ENCODE data around the gene PC. TPM values are rescaled to one million over a fixed set of nuclear protein-coding genes. Genes with fewer than 3 reads are reported as not detected.

The PC gene
- total RNA-seq, 2 donors from 2014 or later, result 12.2 to 81.7 TPM

GRCh38 chr11:66888282-66888681 lies 69.9 kb downstream of the PC start:
- no peaks in the 10 kb centered on the region for H3K9me3 ChIP-seq
- intact Hi-C loops (cut with DNase I), result no loop called here
- H3K4me3 ChIP-seq, result no peak overlapping the region
- ATAC-seq (no peak), DNase-seq (no peak)
- peaks cover 3% of the 10 kb centered on the region for H3K4me1 ChIP-seq
- no peak overlapping the region for H3K27ac ChIP-seq
- no peaks in the 10 kb centered on the region for H3K36me3 ChIP-seq (replicated peaks in 1 of 2; ENCODE audit: insufficient read depth in 1 of 2, low read depth in 2 of 2)
- WGBS, 2 donors, result 83% methylated on average over 10 of the region's 10 CpGs
- no peaks in the 10 kb centered on the region for H3K27me3 ChIP-seq
- no peak for TF ChIP-seq POLR2A (IDR thresholded peaks at IDR 0.05)
- TF ChIP-seq, protein P1, sequence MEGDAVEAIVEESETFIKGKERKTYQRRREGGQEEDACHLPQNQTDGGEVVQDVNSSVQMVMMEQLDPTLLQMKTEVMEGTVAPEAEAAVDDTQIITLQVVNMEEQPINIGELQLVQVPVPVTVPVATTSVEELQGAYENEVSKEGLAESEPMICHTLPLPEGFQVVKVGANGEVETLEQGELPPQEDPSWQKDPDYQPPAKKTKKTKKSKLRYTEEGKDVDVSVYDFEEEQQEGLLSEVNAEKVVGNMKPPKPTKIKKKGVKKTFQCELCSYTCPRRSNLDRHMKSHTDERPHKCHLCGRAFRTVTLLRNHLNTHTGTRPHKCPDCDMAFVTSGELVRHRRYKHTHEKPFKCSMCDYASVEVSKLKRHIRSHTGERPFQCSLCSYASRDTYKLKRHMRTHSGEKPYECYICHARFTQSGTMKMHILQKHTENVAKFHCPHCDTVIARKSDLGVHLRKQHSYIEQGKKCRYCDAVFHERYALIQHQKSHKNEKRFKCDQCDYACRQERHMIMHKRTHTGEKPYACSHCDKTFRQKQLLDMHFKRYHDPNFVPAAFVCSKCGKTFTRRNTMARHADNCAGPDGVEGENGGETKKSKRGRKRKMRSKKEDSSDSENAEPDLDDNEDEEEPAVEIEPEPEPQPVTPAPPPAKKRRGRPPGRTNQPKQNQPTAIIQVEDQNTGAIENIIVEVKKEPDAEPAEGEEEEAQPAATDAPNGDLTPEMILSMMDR (IDR thresholded peaks at IDR 0.05), result no peak

GRCh38 chr11:66887526-66887925 lies 70.7 kb downstream of the PC start:
- TF ChIP-seq, protein P1 (IDR thresholded peaks at IDR 0.05), result no peak
- no peak for TF ChIP-seq POLR2A (IDR thresholded peaks at IDR 0.05)
- DNase-seq, result no peak
- Histone ChIP-seq H3K27ac (no peak overlapping the region), H3K36me3 (replicated peaks in 1 of 2; ENCODE audit: insufficient read depth in 1 of 2, low read depth in 2 of 2) (no peaks in the 10 kb centered on the region), H3K9me3 (no peaks in the 10 kb centered on the region), H3K4me3 (no peak overlapping the region), H3K27me3 (no peaks in the 10 kb centered on the region), H3K4me1 (peaks cover 9% of the 10 kb centered on the region)
- intact Hi-C loops (cut with DNase I), result no loop called here
- no peak for ATAC-seq
- WGBS, 2 donors, result 73 to 86% methylated on average over 7 to 11 of the region's 11 CpGs

- H3K27me3 ChIP-seq, result no peaks in the 10 kb centered on the region
- DNase-seq (peak in 2 of 4 donors; percentile 32 to 41), ATAC-seq (peak; percentile 33)
- 80% methylated on average over 8 to 15 of the region's 15 CpGs for WGBS, 2 donors
- H3K36me3 ChIP-seq (replicated peaks in 1 of 2; ENCODE audit: insufficient read depth in 1 of 2, low read depth in 2 of 2), result no peaks in the 10 kb centered on the region
- TF ChIP-seq, protein P1 (IDR thresholded peaks at IDR 0.05), result no peak
- TF ChIP-seq POLR2A (IDR thresholded peaks at IDR 0.05), result no peak
- intact Hi-C loops (cut with DNase I), result no loop called here
- H3K4me3 ChIP-seq, result no peak overlapping the region
- no peak overlapping the region for H3K27ac ChIP-seq
- H3K9me3 ChIP-seq, result no peaks in the 10 kb centered on the region
- H3K4me1 ChIP-seq, result peaks cover 8% of the 10 kb centered on the region
Measured at GRCh38 chr11:66886671-66887221, 71.4 kb downstream of the PC start.

DNA sequence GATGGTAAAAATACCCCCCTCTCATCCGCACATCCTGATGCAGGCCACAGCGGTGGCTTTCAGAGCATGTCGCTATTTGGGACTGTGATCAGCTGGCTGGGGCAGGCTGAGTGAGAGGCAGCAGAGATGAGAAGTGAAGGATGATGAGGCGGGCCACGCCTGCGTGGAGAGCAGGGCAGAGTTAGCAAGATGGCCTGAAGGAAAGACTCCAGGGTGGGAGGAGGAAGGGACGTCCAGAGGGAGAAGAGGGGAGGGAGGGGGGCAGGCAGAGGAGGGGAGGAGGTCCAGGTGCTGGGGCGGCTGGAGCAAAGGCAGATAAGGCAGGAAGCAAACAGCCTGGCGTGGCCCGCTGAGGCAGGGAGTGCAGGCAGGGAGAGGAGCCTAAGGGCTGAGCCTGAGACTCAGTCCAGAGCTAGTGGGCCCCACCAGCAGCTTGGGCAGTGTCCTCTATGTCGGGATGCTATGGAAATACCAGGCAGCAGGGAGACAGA lies 72.2 kb downstream of the PC start:
- Histone ChIP-seq H3K4me1 (peaks cover 9% of the 10 kb centered on the region), H3K27me3 (no peaks in the 10 kb centered on the region), H3K27ac (no peak overlapping the region), H3K4me3 (no peak overlapping the region), H3K36me3 (replicated peaks in 1 of 2; ENCODE audit: insufficient read depth in 1 of 2, low read depth in 2 of 2) (no peaks in the 10 kb centered on the region), H3K9me3 (no peaks in the 10 kb centered on the region)
- no peak for ATAC-seq
- 67 to 83% methylated on average over 11 of the region's 11 CpGs for WGBS, 2 donors
- no peak for DNase-seq
- intact Hi-C loops (cut with DNase I), result no loop called here
- no peak for TF ChIP-seq POLR2A (IDR thresholded peaks at IDR 0.05)
- TF ChIP-seq, protein P1 (IDR thresholded peaks at IDR 0.05), result no peak

- no peaks in the 10 kb centered on the region for H3K27me3 ChIP-seq
- no peak for ATAC-seq
- no peak for DNase-seq
- peaks cover 15% of the 10 kb centered on the region for H3K4me1 ChIP-seq
- no peaks in the 10 kb centered on the region for H3K36me3 ChIP-seq (replicated peaks in 1 of 2; ENCODE audit: insufficient read depth in 1 of 2, low read depth in 2 of 2)
- no peak overlapping the region for H3K4me3 ChIP-seq
- no peak overlapping the region for H3K27ac ChIP-seq
- intact Hi-C loops (cut with DNase I), result no loop called here
- 84 to 85% methylated on average over 3 to 4 of the region's 4 CpGs for WGBS, 2 donors
- no peaks in the 10 kb centered on the region for H3K9me3 ChIP-seq
- no peak for TF ChIP-seq POLR2A (IDR thresholded peaks at IDR 0.05)
- TF ChIP-seq, protein P1 (IDR thresholded peaks at IDR 0.05), result no peak
Measured at GRCh38 chr11:66885469-66885868, 72.7 kb downstream of the PC start.

Measured in body of pancreas (tissue), 4 donors.